Muscle of leg (tissue), 11 donors: Measurements from ENCODE around the gene GAREM1. TPM values are rescaled to one million over a fixed set of nuclear protein-coding genes. Genes with fewer than 3 reads are reported as not detected.

Experiments used
- DNase-seq: peaks from one replicate; pipeline ENCODE4 v3.0.0; 2013
- H3K27ac ChIP-seq: one replicate; pipeline ENCODE4 v1.5.1; 2013; ENCODE audit warnings: mild to moderate bottlenecking, low read length, control low read depth
- H3K27me3 ChIP-seq: one replicate; pipeline ENCODE4 v1.6.1; 2013; ENCODE audit warnings: low read length; ENCODE audit not compliant: control insufficient read depth, insufficient read depth
- H3K36me3 ChIP-seq: one replicate; pipeline ENCODE4 v1.6.1; 2013; ENCODE audit warnings: low read length; ENCODE audit not compliant: control insufficient read depth, insufficient read depth
- H3K4me1 ChIP-seq: one replicate; pipeline ENCODE4 v1.6.1; 2013; ENCODE audit warnings: low read length; ENCODE audit not compliant: control insufficient read depth, insufficient read depth
- H3K4me3 ChIP-seq: one replicate; pipeline ENCODE4 v1.5.1; 2013; ENCODE audit warnings: low read length, control low read depth
- H3K9me3 ChIP-seq: replicated peaks from 2 replicates; pipeline ENCODE4 v1.6.1; 2013; ENCODE audit warnings: low read depth, low read length; ENCODE audit not compliant: control insufficient read depth
- WGBS: methylation state at CpG from one replicate; pipeline ENCODE4 v1.1.5; 2013; ENCODE audit warnings: missing lambda C conversion rate; ENCODE audit not compliant: insufficient coverage; 5-methylcytosine and 5-hydroxymethylcytosine counted together
- polyA plus RNA-seq, 8 donors: library from polyadenylated mRNA; unstranded; fragments of 120-200 nt; gene quantifications; one replicate each; pipeline versions ENCODE4 v1.2.1 to v1.2.3, GENCODE V29; 2013; ENCODE audit warnings: inconsistent platforms in 1 of 8, low replicate concordance in 1 of 8; ENCODE audit not compliant: insufficient read length in 8 of 8, insufficient read depth in 1 of 8
- total RNA-seq: library from RNA; stranded (reverse); fragments of 120-200 nt; gene quantifications from one replicate; pipeline ENCODE4 v1.2.4, GENCODE V29; 2013

The GAREM1 gene
- total and polyA plus RNA-seq, 9 donors, result 7.4 to 13.4 (median 8.5) TPM

DNA sequence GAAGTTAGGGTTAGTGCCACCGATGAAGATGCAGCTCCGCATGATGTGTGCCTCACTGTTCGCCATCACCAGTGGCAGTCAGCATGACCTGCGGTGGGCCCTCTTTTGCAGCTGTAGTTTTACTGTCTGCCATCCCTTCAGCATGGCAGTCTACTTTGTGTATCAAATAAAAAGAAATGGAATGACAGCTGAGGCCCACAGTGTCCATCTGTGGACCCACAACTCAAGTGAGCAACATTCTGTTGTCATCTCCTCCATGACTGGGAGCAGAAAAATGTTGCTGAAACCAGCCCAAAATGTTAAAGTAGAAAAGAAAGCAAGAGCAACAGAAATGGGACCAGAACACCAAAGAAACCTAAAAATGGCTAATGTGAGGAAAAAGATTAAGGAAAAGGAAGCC, 152.1 kb downstream of the GAREM1 start:
- no CpG with 5 or more reads among the region's 4 CpGs for WGBS
- peaks cover 25% of the 10 kb centered on the region for H3K4me1 ChIP-seq
- H3K27ac ChIP-seq, result peak overlapping the region; percentile 82
- no peaks in the 10 kb centered on the region for H3K9me3 ChIP-seq
- no peaks in the 10 kb centered on the region for H3K36me3 ChIP-seq
- DNase-seq, result no peak
- H3K4me3 ChIP-seq, result no peak overlapping the region
- H3K27me3 ChIP-seq, result no peaks in the 10 kb centered on the region

DNA sequence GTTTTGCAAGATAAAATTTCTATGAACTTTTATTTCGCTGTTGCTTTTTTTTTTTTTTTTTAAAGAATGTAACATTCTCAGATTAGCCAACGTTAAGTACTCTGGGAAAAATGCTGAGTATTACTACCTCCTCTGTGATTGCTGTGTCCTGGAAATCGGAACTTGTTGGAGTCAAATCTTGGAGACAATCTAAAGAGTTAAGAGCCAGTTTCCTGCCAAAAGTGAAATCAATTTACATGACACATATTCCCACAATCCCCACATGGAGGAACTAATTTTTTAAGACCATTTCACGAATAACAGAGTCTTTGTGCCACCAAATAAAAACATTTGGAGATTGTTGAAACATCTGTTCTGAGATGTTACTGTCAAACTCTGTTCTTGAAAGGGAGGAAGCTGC, 153.0 kb downstream of the GAREM1 start:
- peak; percentile 84 for DNase-seq
- no peaks in the 10 kb centered on the region for H3K9me3 ChIP-seq
- H3K4me1 ChIP-seq, result peaks cover 22% of the 10 kb centered on the region
- no peaks in the 10 kb centered on the region for H3K27me3 ChIP-seq
- H3K4me3 ChIP-seq, result no peak overlapping the region
- H3K36me3 ChIP-seq, result no peaks in the 10 kb centered on the region
- H3K27ac ChIP-seq, result peak overlapping the region; percentile 82
- no CpG with 5 or more reads among the region's 4 CpGs for WGBS

DNA sequence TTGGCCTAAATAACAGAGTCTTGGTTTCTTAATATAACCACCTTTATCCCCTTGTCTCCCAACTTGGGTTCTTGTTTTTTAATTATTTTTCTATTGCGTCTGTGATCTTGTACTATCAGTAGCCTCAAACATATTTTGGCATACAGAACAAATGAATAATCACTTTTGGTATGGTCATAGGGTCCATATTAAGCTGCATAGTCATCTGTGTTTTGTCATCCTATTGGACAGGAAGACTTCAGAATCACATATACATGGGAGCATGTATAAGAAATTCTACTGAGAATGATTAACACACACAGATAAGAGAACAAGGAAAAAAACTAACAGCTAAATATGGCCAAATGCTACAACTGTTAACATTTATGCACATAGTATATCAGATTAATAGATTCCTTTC, 154.8 kb downstream of the GAREM1 start:
- no CpG with 5 or more reads among the region's 1 CpG for WGBS
- Histone ChIP-seq H3K27ac (no peak overlapping the region), H3K27me3 (no peaks in the 10 kb centered on the region), H3K4me3 (no peak overlapping the region), H3K36me3 (no peaks in the 10 kb centered on the region), H3K4me1 (peaks cover 27% of the 10 kb centered on the region), H3K9me3 (no peaks in the 10 kb centered on the region)
- DNase-seq, result no peak

DNA sequence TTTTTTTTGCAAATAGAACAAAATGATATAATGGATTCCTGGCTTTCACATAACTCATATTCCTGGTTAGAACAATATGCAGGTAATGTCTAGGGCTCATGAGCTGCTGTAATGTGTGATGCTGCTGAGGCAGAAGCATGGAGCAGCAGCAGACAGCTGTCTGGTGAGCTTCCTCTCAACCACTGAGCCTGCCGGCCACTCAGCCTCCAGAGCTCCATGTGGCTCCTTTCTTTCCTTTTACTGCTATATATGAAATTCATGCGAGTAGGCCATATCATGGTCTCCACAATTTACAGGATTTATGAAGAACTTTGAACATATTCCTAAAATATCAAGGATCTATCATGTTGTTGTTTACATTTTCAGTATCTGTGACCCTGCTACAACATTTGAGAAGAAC, 159.9 kb downstream of the GAREM1 start:
- Histone ChIP-seq H3K9me3 (no peaks in the 10 kb centered on the region), H3K4me1 (peaks cover 18% of the 10 kb centered on the region), H3K27me3 (no peaks in the 10 kb centered on the region), H3K4me3 (no peak overlapping the region), H3K36me3 (no peaks in the 10 kb centered on the region), H3K27ac (peak overlapping the region; percentile 1)
- 29% methylated on average over 1 of the region's 2 CpGs for WGBS
- no peak for DNase-seq

DNA sequence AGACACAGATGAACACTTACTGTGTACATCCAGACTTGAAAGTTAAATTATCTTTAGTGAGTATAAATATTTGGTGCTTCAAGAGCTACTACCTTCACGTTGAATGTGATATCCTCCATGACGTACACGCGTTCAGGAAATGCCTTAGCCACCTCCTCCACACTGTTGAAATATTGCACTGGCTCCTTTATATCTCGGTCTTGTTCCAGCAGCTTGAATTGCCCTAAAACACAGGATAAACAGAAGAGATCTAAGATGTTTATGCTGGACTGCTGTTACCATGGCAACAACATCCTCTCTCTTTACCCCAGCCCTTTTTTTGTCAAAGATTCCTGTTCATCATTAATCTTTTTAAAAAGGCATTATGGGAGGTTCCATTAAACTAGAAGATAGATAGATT, 160.6 kb downstream of the GAREM1 start:
- 50% methylated on average over 2 of the region's 5 CpGs for WGBS
- H3K4me1 ChIP-seq, result peaks cover 18% of the 10 kb centered on the region
- H3K9me3 ChIP-seq, result no peaks in the 10 kb centered on the region
- no peak overlapping the region for H3K4me3 ChIP-seq
- DNase-seq, result peak; percentile 90
- H3K36me3 ChIP-seq, result no peaks in the 10 kb centered on the region
- H3K27ac ChIP-seq, result peak overlapping the region; percentile 74
- H3K27me3 ChIP-seq, result no peaks in the 10 kb centered on the region

DNA sequence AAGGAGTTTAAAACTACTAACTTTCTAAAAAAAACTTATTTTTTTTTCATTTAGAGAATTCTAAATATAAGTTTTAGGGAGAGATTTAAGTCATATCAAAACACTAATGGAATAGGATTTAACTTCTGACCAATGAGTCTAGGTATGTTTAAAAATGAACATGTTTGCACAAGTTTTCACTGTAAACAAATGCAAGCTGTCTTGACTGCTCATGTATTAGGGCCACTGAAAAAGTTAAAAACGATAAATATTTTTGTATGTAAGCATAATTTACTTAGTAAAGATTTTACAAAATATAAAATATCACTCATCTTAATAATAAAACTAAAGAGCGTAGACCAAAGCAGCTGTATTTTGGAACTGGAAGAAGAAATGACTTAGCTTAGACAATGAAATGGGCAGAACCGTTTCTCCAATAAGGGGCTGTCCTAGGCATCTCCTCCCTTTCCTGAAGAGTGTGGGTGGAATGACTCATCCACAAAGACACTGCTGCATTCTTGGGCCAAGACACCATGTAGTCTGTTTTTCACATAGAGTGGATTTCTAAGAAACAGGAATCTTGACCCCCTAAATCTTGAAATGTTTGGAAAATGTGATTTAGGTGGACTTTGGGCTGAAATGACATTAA, 162.1 kb downstream of the GAREM1 start:
- peaks cover 18% of the 10 kb centered on the region for H3K4me1 ChIP-seq
- H3K4me3 ChIP-seq, result no peak overlapping the region
- H3K9me3 ChIP-seq, result no peaks in the 10 kb centered on the region
- H3K27me3 ChIP-seq, result no peaks in the 10 kb centered on the region
- peak overlapping the region; percentile 69 for H3K27ac ChIP-seq
- DNase-seq, result peak; percentile 91
- no peaks in the 10 kb centered on the region for H3K36me3 ChIP-seq
- no CpG with 5 or more reads among the region's 3 CpGs for WGBS

DNA sequence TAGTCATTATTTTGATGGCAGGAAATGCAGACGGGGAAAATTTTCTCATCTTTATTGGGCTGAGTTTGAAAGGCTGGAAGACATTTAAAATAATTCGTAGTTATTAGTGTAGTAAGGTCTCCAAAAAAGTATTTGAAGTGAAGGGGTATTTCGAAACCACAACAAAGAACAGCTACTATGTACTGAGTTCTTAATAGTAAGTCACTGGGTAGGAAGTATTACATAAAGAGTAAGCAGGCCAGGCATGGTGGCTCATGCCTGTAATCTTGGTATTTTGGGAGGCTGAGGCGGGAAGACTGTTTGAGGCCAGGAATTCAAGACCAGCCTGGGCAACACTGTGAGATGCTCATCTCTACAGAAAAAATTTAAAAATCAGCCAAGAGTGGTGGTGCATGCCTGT, 167.3 kb downstream of the GAREM1 start:
- Histone ChIP-seq H3K4me3 (no peak overlapping the region), H3K36me3 (no peaks in the 10 kb centered on the region), H3K27me3 (no peaks in the 10 kb centered on the region), H3K27ac (no peak overlapping the region), H3K4me1 (peaks cover 4% of the 10 kb centered on the region), H3K9me3 (no peaks in the 10 kb centered on the region)
- no peak for DNase-seq
- 86% methylated on average over 1 of the region's 4 CpGs for WGBS

DNA sequence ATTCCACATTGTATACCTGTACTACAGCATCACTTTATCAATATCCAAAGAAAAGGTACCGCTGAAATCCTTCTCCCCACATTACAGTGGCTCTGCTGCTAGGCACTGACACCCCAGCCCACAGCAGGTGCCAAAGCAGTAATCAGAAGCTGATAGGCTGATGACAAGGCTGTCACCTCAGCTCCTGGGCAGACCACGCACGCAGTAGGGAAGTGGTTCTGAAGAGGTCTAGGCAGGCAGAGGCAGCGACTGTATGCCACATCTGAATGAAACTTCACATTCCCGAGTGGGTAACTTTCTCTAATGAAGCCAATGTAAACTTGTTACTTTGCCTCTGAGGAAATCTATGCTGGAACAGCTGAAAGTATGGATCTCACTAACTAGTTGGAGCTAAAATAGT, 167.9 kb downstream of the GAREM1 start:
- Histone ChIP-seq H3K9me3 (no peaks in the 10 kb centered on the region), H3K4me1 (peaks cover 4% of the 10 kb centered on the region), H3K27ac (no peak overlapping the region), H3K27me3 (no peaks in the 10 kb centered on the region), H3K4me3 (no peak overlapping the region), H3K36me3 (no peaks in the 10 kb centered on the region)
- DNase-seq, result no peak
- 69% methylated on average over 3 of the region's 5 CpGs for WGBS

DNA sequence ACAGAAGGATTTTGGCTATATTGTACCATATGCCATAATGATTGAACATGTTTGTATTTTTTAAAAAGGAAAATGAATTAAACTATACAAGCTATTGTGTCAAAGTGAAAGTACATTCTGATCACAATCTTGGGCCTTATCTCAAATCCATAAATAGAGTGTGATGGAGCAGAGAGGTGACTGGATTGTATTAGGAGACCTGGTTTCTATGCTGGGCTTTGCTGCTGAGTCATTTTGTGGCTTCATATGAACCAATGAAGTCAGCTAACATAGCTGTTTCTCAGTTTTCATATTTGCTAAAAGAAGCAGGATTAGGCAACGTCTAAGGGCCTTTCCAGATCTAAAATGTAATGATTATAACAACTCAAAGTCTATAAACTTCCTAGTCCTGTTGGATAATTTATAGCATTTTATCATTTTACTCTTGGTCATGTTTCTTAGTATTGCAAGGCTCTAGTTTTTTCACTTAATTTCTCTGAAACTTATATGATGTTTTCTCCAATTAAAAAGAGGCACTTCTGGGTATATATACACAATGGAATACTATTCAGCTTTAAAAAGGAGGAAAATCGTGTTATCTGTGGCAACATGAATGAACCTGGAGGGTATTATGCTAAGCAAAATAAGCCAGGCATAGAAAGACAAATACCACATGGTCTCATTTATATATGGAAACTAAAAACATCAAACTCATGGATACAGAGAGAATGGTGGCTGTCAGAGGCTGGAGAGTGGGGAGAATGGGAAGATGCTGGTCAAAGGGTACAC, 168.5 kb downstream of the GAREM1 start:
- no peaks in the 10 kb centered on the region for H3K27me3 ChIP-seq
- no CpG with 5 or more reads among the region's 2 CpGs for WGBS
- peak; percentile 58 for DNase-seq
- H3K36me3 ChIP-seq, result no peaks in the 10 kb centered on the region
- H3K27ac ChIP-seq, result no peak overlapping the region
- H3K4me1 ChIP-seq, result peaks cover 4% of the 10 kb centered on the region
- no peaks in the 10 kb centered on the region for H3K9me3 ChIP-seq
- H3K4me3 ChIP-seq, result no peak overlapping the region

DNA sequence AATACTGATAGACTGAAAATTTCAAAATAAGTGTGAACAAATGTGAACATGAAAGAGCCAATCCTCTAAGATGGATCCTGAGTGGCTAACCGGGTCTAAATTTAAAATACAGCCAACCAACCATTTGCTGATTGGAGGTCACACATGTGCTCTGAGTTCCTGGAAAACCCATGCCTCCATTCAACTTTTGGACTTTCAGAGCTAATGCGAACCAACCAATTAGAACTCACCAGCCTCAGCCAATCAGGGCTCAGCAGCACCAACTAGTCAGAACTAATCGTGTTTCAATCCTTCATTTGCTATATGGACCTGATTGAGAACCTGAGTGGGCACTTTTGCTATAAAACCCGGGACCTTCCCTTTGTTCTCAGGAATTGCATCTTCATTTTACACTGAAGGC, 169.3 kb downstream of the GAREM1 start:
- Histone ChIP-seq H3K27me3 (no peaks in the 10 kb centered on the region), H3K9me3 (no peaks in the 10 kb centered on the region), H3K36me3 (no peaks in the 10 kb centered on the region), H3K4me3 (no peak overlapping the region), H3K4me1 (peaks cover 4% of the 10 kb centered on the region), H3K27ac (no peak overlapping the region)
- DNase-seq, result peak; percentile 37
- WGBS, result 87% methylated on average over 3 of the region's 4 CpGs
